HUES6 (cell line): ENCODE results near the gene TGFBR3.

Source experiments
- H3K27ac ChIP-seq: 2 replicates; pipeline ENCODE4 v1.7.0; 2013; ENCODE audit warnings: low read depth, mild to moderate bottlenecking, low read length, inconsistent platforms
- H3K27me3 ChIP-seq: 2 replicates; pipeline ENCODE4 v1.6.1; 2013; ENCODE audit warnings: low read length; ENCODE audit not compliant: control insufficient read depth, insufficient read depth
- H3K36me3 ChIP-seq: 2 replicates; pipeline ENCODE4 v1.6.1; 2013; ENCODE audit warnings: low read length; ENCODE audit not compliant: control insufficient read depth, insufficient read depth
- H3K4me1 ChIP-seq: 2 replicates; pipeline ENCODE4 v1.6.1; 2013; ENCODE audit warnings: low read length; ENCODE audit not compliant: control insufficient read depth, insufficient read depth
- H3K4me3 ChIP-seq: 2 replicates; pipeline ENCODE4 v1.5.1; 2013; ENCODE audit warnings: low read depth, low read length
- H3K9ac ChIP-seq: one replicate; pipeline ENCODE4 v1.6.1; 2013; ENCODE audit warnings: mild to moderate bottlenecking, low read length
- H3K9me3 ChIP-seq: 2 replicates; pipeline ENCODE4 v1.6.1; 2013; ENCODE audit warnings: low read depth, low read length; ENCODE audit not compliant: control insufficient read depth, insufficient read depth

The TGFBR3 gene

DNA sequence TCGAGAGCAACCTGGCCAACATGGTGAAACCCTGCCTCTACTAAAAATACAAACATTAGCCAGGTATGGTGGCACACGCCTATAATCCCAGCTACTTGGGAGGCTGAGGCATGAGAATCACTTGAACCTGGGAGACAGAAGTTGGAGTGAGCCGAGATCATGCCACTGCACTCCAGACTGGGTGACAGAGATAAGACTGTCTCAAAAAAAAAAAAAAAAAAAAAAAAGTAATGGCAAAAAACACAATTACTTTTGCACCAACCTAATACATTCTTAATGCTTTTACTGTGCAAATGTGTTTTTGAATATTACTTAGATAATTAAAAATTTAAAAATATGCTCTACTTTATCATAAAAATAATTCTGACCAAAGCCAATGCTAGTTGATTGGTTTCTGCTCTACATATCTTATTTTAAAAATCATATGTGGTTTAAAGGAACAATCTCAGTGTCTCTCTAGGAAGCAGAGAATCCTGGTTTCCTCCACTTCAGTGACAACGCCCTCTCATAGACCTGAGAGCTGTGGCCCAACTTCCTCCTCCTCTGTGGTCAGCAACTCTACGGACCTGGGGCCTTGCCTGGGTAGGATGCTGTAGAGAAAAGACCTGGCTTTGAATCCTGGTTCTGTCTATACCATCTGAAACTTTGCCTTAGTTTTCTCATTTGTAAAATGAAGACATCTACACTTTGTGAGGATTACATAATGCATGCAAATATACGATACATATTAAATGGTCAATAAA lies 64.7 kb downstream of the TGFBR3 start:
- Histone ChIP-seq H3K4me1 (no peaks in the 10 kb centered on the region), H3K9me3 (no peaks in the 10 kb centered on the region), H3K36me3 (no peaks in the 10 kb centered on the region), H3K4me3 (no peak overlapping the region), H3K27me3 (no peaks in the 10 kb centered on the region), H3K27ac (no peak overlapping the region), H3K9ac (no peak overlapping the region)

- Histone ChIP-seq H3K9ac (no peak overlapping the region), H3K4me3 (no peak overlapping the region), H3K9me3 (no peaks in the 10 kb centered on the region), H3K27me3 (no peaks in the 10 kb centered on the region), H3K27ac (no peak overlapping the region), H3K4me1 (no peaks in the 10 kb centered on the region), H3K36me3 (no peaks in the 10 kb centered on the region)
These were observed 66.7 kb downstream of the TGFBR3 start for GRCh38 chr1:91819038-91819788.

DNA sequence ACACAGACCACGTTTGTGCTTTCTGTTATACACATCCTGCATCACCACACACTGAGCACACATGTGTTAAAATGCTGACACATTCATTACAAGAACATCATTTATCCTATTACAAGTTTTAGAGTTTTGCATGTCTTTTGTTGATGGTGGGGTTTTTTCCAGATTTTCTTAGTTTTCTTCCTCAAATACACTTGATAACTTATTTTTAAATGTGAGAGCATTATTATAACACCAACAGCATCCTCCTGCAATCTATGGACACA lies 67.3 kb downstream of the TGFBR3 start:
- Histone ChIP-seq H3K4me3 (no peak overlapping the region), H3K36me3 (no peaks in the 10 kb centered on the region), H3K9me3 (no peaks in the 10 kb centered on the region), H3K27me3 (no peaks in the 10 kb centered on the region), H3K4me1 (peaks cover 4% of the 10 kb centered on the region; the same call in 1 of the 2 replicates), H3K27ac (no peak overlapping the region), H3K9ac (no peak overlapping the region)

GRCh38 chr1:91817211-91817905 lies 68.6 kb downstream of the TGFBR3 start:
- Histone ChIP-seq H3K9ac (no peak overlapping the region), H3K4me3 (no peak overlapping the region), H3K27me3 (no peaks in the 10 kb centered on the region), H3K9me3 (no peaks in the 10 kb centered on the region), H3K27ac (no peak overlapping the region), H3K4me1 (peaks cover 4% of the 10 kb centered on the region; the same call in 1 of the 2 replicates), H3K36me3 (no peaks in the 10 kb centered on the region)

- no peak overlapping the region for H3K27ac ChIP-seq
- no peak overlapping the region for H3K4me3 ChIP-seq
- peaks cover 4% of the 10 kb centered on the region; the same call in 1 of the 2 replicates for H3K4me1 ChIP-seq
- H3K9me3 ChIP-seq: no peaks in the 10 kb centered on the region
- H3K36me3 ChIP-seq: no peaks in the 10 kb centered on the region
- no peaks in the 10 kb centered on the region for H3K27me3 ChIP-seq
- no peak overlapping the region for H3K9ac ChIP-seq
These were observed 69.9 kb downstream of the TGFBR3 start for GRCh38 chr1:91816031-91816430.

DNA sequence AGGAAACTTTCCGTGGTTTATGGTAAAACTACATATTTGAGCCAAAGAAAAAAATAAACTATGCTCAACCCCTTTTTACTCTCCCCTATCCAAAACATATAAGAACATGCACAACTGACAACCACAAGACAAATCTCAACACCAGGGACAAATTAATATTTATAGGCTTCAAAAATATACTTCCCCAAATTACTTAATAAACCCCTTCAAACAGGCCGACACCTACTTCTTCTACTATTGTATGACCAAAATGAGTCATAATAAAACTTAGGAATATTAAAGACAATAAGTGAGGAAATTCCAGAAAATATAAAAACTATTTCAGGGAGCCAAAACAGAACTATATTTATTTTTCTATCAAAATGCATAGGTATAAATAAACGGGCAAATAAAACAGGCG lies 71.5 kb downstream of the TGFBR3 start:
- Histone ChIP-seq H3K4me3 (no peak overlapping the region), H3K36me3 (no peaks in the 10 kb centered on the region), H3K27me3 (no peaks in the 10 kb centered on the region), H3K27ac (no peak overlapping the region), H3K9ac (no peak overlapping the region), H3K4me1 (peaks cover 4% of the 10 kb centered on the region; the same call in 1 of the 2 replicates), H3K9me3 (no peaks in the 10 kb centered on the region)

DNA sequence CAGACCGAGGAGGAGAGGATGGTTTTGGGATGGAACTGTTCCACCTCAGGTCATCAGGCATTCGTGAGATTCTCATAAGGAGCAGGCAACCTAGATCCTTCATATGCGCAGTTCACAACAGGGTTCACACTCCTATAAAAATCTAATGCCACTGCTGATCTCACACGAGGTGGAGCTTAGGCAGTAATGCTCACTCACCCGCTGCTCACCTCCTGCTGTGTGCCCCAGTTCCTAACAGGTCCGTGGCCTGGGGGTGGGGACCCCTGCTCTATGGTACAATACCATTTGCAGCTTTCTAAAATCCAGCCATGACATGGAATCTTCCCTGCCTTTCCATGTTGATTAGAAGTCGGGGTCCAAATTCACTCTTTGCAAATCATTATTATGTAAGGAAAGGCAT lies 72.1 kb downstream of the TGFBR3 start:
- Histone ChIP-seq H3K4me1 (peaks cover 4% of the 10 kb centered on the region; the same call in 1 of the 2 replicates), H3K9me3 (no peaks in the 10 kb centered on the region), H3K36me3 (no peaks in the 10 kb centered on the region), H3K9ac (no peak overlapping the region), H3K4me3 (no peak overlapping the region), H3K27ac (no peak overlapping the region), H3K27me3 (no peaks in the 10 kb centered on the region)

DNA sequence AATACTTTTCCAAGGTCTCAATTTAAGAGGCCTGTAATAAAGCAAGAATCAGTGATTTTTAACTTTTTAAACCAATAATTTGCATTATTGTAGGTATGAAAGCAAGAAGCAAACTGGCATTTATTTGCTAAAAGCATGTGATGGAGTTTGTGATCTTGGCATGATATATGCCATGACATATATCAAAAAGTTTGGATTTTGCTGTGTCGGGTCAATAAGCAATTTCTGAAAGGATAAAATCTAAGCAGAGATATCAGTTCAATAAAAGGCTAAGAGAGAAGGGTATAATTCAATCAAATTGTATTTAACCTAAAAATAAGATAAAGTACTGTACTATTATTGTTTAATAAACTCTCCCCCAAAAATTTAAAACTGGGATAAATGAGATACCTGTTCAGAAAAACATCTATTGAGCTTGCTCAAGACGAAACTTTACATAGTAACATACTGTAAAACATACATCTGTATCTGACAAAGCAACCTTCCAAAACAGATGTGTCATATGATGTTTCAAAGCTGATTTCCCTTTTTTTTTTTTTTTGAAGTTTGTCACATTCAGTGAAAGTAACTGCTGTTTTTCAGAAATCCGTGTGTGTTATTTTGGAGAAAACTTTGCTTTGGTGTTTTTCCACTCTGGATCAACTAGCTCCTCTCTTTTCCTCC lies 74.5 kb downstream of the TGFBR3 start:
- Histone ChIP-seq H3K4me1 (peaks cover 4% of the 10 kb centered on the region; the same call in 1 of the 2 replicates), H3K9me3 (no peaks in the 10 kb centered on the region), H3K27me3 (no peaks in the 10 kb centered on the region), H3K36me3 (no peaks in the 10 kb centered on the region), H3K4me3 (no peak overlapping the region), H3K9ac (no peak overlapping the region), H3K27ac (no peak overlapping the region)

DNA sequence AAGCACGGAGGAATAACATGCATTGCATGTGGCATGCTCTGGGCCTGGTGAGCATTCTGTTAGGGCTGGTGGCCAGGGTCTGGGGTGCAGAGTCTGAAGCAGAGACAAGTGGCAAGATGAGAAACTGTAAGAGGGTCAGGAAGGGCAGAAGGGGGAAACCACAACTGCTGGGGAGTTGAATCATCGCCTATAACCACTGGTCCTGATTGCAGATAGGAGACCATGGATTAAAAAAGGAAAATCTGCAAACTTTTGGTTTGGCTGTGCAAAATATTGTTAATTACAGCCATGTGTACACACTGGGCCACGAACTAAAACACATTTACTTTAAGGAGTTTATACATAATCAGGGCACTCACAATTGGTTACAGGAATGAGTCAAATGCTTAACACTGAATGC lies 76.6 kb downstream of the TGFBR3 start:
- H3K9ac ChIP-seq: no peak overlapping the region
- peaks cover 4% of the 10 kb centered on the region; the same call in 1 of the 2 replicates for H3K4me1 ChIP-seq
- H3K9me3 ChIP-seq: no peaks in the 10 kb centered on the region
- H3K27me3 ChIP-seq: no peaks in the 10 kb centered on the region
- H3K4me3 ChIP-seq: no peak overlapping the region
- H3K36me3 ChIP-seq: no peaks in the 10 kb centered on the region
- H3K27ac ChIP-seq: no peak overlapping the region

- H3K9ac ChIP-seq: no peak overlapping the region
- H3K27ac ChIP-seq: no peak overlapping the region
- H3K9me3 ChIP-seq: no peaks in the 10 kb centered on the region
- no peaks in the 10 kb centered on the region for H3K4me1 ChIP-seq
- no peaks in the 10 kb centered on the region for H3K36me3 ChIP-seq
- no peaks in the 10 kb centered on the region for H3K27me3 ChIP-seq
- H3K4me3 ChIP-seq: no peak overlapping the region
These were observed 77.9 kb downstream of the TGFBR3 start for GRCh38 chr1:91807921-91808620.
